ENCODE results near the gene FAM114A1. TPM values are rescaled to one million over a fixed set of nuclear protein-coding genes. Genes with fewer than 3 reads are reported as not detected.

The FAM114A1 gene
- 32.0 TPM for total RNA-seq (2021; ENCODE audit: unreplicated experiment)
- 24.2 TPM for polyA plus RNA-seq (2012; ENCODE audit: insufficient read length)
- Bru-seq, nascent RNA, result percentile 61 among the genes with signal in this experiment
- BruChase-seq, experiment 1, labeled RNA remaining after a 2-hour chase, result percentile 57 among the genes with signal in this experiment
- percentile 67 among the genes with signal in this experiment for BruChase-seq, experiment 2, labeled RNA remaining after a 6-hour chase
- long read RNA-seq, partial matches to known transcripts, result 13 of 22 reads
- long read RNA-seq, other reads (novel, unspliced or antisense), result 9 of 22 reads

DNA sequence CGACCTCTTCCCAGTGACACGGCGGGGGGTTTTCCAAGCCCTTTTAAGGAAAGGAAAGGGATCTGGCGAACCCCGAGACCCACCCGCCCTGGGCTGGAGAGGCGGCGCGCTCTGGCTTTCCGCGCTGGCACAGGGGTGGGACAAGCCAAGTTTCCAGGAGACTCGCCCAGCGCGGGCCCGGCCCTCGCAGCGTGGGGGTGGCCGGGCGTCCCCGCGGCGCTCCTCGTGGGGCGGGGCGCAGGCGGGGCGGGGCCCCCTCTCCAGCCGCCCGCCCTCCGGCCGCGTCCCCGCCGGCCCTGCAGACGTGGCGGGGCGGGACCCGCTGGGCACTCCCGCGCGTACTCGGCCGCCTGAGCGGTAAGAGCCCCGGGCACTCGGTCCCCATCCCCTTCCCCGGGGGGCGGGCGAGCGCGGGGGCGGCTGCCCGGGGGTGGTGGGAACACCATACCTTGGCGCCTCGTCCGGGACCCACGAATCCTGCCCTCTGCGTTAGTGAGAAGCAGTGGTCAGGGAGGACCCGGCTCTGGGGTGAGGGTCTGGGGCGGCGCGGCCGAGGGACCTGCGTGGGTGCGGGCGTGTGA, at the start of gene FAM114A1:
TSS of gene FAM114A1 (plus strand) at position 329 of the 581 bp plus-strand sequence. CDS start 10,273 bp downstream, outside the sequence.
- CTCF ChIA-PET, result no interaction called here
- ATAC-seq (peak; percentile 98), DNase-seq (ENCODE audit: low read depth, low spot score) (no peak)
- Histone ChIP-seq H3K27me3 (ENCODE audit: control insufficient read depth, insufficient read depth, low read length) (no peaks in the 10 kb centered on the region), H3K27ac (ENCODE audit: low read length) (peak within 1 kb of the TSS; percentile 88), H3K9me3 (ENCODE audit: control insufficient read depth, insufficient read depth, low read depth, low read length) (no peaks in the 10 kb centered on the region), H3K4me3 (ENCODE audit: low read depth in 2 of 2, low read length in 2 of 2) (peak within 1 kb of the TSS; percentile 54 to 71), H3K36me3 (ENCODE audit: control insufficient read depth, insufficient read depth, low read length) (peaks cover 4% of the 10 kb centered on the region; the same call in 1 of the 2 replicates), H3K4me1 (ENCODE audit: control insufficient read depth, insufficient read depth, low read length) (peaks cover 9% of the 10 kb centered on the region)
- BruUV-seq (replicated peaks), result no TSS peak
- intact Hi-C loops (cut with micrococcal nuclease; ENCODE audit: unreplicated experiment), result no loop called here
- in situ Hi-C loops (cut with HindIII; ENCODE audit: low pct_unique_long_range_greater_than_20kb, low sequenced_read_pairs), result no loop called here
- TF ChIP-seq POLR2AphosphoS5 (IDR thresholded peaks at IDR 0.05; ENCODE audit: low read depth, low read length) (no peak), SIN3A (IDR thresholded peaks at IDR 0.05; ENCODE audit: borderline replicate concordance, insufficient read depth, low read depth, low read length) (no peak), TCF7L2 (IDR thresholded peaks at IDR 0.05; ENCODE audit: low read depth, low read length) (no peak)
- TF ChIP-seq, protein P1, sequence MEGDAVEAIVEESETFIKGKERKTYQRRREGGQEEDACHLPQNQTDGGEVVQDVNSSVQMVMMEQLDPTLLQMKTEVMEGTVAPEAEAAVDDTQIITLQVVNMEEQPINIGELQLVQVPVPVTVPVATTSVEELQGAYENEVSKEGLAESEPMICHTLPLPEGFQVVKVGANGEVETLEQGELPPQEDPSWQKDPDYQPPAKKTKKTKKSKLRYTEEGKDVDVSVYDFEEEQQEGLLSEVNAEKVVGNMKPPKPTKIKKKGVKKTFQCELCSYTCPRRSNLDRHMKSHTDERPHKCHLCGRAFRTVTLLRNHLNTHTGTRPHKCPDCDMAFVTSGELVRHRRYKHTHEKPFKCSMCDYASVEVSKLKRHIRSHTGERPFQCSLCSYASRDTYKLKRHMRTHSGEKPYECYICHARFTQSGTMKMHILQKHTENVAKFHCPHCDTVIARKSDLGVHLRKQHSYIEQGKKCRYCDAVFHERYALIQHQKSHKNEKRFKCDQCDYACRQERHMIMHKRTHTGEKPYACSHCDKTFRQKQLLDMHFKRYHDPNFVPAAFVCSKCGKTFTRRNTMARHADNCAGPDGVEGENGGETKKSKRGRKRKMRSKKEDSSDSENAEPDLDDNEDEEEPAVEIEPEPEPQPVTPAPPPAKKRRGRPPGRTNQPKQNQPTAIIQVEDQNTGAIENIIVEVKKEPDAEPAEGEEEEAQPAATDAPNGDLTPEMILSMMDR (IDR thresholded peaks at IDR 0.05), result no peak
- TF ChIP-seq, protein P2, sequence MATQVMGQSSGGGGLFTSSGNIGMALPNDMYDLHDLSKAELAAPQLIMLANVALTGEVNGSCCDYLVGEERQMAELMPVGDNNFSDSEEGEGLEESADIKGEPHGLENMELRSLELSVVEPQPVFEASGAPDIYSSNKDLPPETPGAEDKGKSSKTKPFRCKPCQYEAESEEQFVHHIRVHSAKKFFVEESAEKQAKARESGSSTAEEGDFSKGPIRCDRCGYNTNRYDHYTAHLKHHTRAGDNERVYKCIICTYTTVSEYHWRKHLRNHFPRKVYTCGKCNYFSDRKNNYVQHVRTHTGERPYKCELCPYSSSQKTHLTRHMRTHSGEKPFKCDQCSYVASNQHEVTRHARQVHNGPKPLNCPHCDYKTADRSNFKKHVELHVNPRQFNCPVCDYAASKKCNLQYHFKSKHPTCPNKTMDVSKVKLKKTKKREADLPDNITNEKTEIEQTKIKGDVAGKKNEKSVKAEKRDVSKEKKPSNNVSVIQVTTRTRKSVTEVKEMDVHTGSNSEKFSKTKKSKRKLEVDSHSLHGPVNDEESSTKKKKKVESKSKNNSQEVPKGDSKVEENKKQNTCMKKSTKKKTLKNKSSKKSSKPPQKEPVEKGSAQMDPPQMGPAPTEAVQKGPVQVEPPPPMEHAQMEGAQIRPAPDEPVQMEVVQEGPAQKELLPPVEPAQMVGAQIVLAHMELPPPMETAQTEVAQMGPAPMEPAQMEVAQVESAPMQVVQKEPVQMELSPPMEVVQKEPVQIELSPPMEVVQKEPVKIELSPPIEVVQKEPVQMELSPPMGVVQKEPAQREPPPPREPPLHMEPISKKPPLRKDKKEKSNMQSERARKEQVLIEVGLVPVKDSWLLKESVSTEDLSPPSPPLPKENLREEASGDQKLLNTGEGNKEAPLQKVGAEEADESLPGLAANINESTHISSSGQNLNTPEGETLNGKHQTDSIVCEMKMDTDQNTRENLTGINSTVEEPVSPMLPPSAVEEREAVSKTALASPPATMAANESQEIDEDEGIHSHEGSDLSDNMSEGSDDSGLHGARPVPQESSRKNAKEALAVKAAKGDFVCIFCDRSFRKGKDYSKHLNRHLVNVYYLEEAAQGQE (IDR thresholded peaks at IDR 0.05; ENCODE audit: insufficient read depth in 1 of 2, low read depth in 2 of 2, low read length in 1 of 2), result no peak
- POLR2A ChIA-PET, result no interaction called here

DNA sequence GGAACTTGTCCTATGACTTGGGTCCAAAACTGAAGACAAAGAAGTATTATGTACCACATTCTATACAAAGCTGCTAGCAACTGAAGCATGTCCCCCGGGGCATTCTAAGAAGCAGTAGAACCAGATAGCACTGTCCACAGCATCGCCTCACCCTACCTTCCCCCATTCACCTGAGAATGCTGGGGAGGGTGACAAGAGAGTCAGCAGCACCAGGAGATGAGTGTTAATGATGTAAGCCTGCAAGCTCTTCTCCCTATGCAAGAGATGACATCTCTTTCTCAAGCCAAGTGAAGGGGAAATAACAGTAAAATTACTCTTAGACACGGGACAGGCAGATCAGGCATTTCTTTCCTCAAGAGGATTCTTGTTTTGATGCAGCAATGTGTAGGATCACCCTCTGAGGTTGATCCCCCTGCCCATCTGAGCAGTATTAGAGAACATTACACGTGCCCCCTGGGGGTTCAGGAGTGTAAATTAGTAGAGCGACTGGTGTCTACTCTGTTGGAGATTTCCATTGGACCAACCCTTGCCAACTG, 49.1 kb upstream of the FAM114A1 start:
- no peaks in the 10 kb centered on the region for H3K4me1 ChIP-seq (ENCODE audit: control insufficient read depth, insufficient read depth, low read length)
- POLR2A ChIA-PET, result no interaction called here
- ATAC-seq (peak; percentile 13; the same call in 1 of the 2 replicates), DNase-seq (ENCODE audit: low read depth, low spot score) (no peak)
- TF ChIP-seq TCF7L2 (IDR thresholded peaks at IDR 0.05; ENCODE audit: low read depth, low read length) (no peak), POLR2AphosphoS5 (IDR thresholded peaks at IDR 0.05; ENCODE audit: low read depth, low read length) (no peak), SIN3A (IDR thresholded peaks at IDR 0.05; ENCODE audit: borderline replicate concordance, insufficient read depth, low read depth, low read length) (no peak)
- TF ChIP-seq, protein P2 (IDR thresholded peaks at IDR 0.05; ENCODE audit: insufficient read depth in 1 of 2, low read depth in 2 of 2, low read length in 1 of 2), result no peak
- TF ChIP-seq, protein P1 (IDR thresholded peaks at IDR 0.05), result no peak
- H3K9me3 ChIP-seq (ENCODE audit: control insufficient read depth, insufficient read depth, low read depth, low read length), result no peaks in the 10 kb centered on the region
- BruUV-seq (replicated peaks), result no TSS peak
- no peak overlapping the region for H3K27ac ChIP-seq (ENCODE audit: low read length)
- intact Hi-C loops (cut with micrococcal nuclease; ENCODE audit: unreplicated experiment) (no loop called here), in situ Hi-C loops (cut with HindIII; ENCODE audit: low pct_unique_long_range_greater_than_20kb, low sequenced_read_pairs) (no loop called here)
- H3K4me3 ChIP-seq (ENCODE audit: low read depth in 2 of 2, low read length in 2 of 2), result no peak overlapping the region
- no peaks in the 10 kb centered on the region for H3K27me3 ChIP-seq (ENCODE audit: control insufficient read depth, insufficient read depth, low read length)
- no peaks in the 10 kb centered on the region; the same call in 1 of the 2 replicates for H3K36me3 ChIP-seq (ENCODE audit: control insufficient read depth, insufficient read depth, low read length)
- CTCF ChIA-PET, result no interaction called here
